Common myeloid progenitor, CD34-positive (primary cell): ENCODE results near the gene CSAD.

ENCODE experiments used
- CTCF ChIA-PET: fragments of 350-600 bp; sonication (Branson Sonifier 250); formaldehyde crosslinking; loops from one replicate; lab custom pipeline; 2021; ENCODE audit warnings: antibody characterized with exemption; lab: Charles Lee
- POLR2A ChIA-PET: fragments of 350-600 bp; sonication (Branson Sonifier 250); formaldehyde crosslinking; loops from one replicate; lab custom pipeline; 2021; ENCODE audit warnings: antibody characterized with exemption; lab: Charles Lee
- DNase-seq, 3 donors: peaks; one replicate each; pipeline versions ENCODE4 v3.0.0 to v3.0.0-alpha.2; 2013
- H3K27ac ChIP-seq, 2 experiments: 1 replicate in 1 of 2; 2 replicates in 1 of 2; pipeline ENCODE4 v1.7.0; 2013; ENCODE audit warnings: inconsistent platforms in 2 of 2, low read length in 2 of 2, mild to moderate bottlenecking in 2 of 2, low read depth in 1 of 2, moderate library complexity in 1 of 2; ENCODE audit not compliant: severe bottlenecking in 2 of 2, insufficient read depth in 1 of 2, poor library complexity in 1 of 2
- H3K27me3 ChIP-seq, 5 experiments: replicated peaks in 2 of 5; 1 replicate in 3 of 5; 2 replicates in 2 of 5; pipeline versions ENCODE4 v1.6.1 to v1.7.0; 2013; ENCODE audit warnings: low read length in 4 of 5, mild to moderate bottlenecking in 2 of 5, moderate library complexity in 2 of 5, inconsistent platforms in 1 of 5; ENCODE audit not compliant: insufficient read depth in 5 of 5, control insufficient read depth in 4 of 5
- H3K36me3 ChIP-seq, 4 experiments: 1 replicate in 2 of 4; 2 replicates in 2 of 4; pipeline versions ENCODE4 v1.6.1 to v1.7.0; 2013; ENCODE audit warnings: low read length in 3 of 4, control low read depth in 1 of 4, mild to moderate bottlenecking in 1 of 4; ENCODE audit not compliant: control insufficient read depth in 4 of 4, insufficient read depth in 4 of 4
- H3K4me1 ChIP-seq, 4 experiments: 1 replicate in 3 of 4; 2 replicates in 1 of 4; pipeline versions ENCODE4 v1.6.1 to v1.7.1; 2013; ENCODE audit warnings: low read length in 3 of 4, mild to moderate bottlenecking in 3 of 4, control low read depth in 1 of 4, inconsistent platforms in 1 of 4, moderate library complexity in 1 of 4; ENCODE audit not compliant: control insufficient read depth in 4 of 4, insufficient read depth in 4 of 4; ENCODE audit errors: control extremely low read depth in 1 of 4
- H3K4me3 ChIP-seq, 7 experiments: 1 replicate in 4 of 7; 2 replicates in 3 of 7; pipeline versions ENCODE4 v1.5.1 to v1.7.0; 2013; ENCODE audit warnings: mild to moderate bottlenecking in 7 of 7, low read length in 6 of 7, moderate library complexity in 6 of 7, inconsistent platforms in 2 of 7, low read depth in 2 of 7, control low read depth in 1 of 7; ENCODE audit not compliant: insufficient read depth in 4 of 7, control insufficient read depth in 1 of 7; ENCODE audit errors: extremely low read depth in 1 of 7
- H3K9me3 ChIP-seq, 5 experiments: 1 replicate in 4 of 5; 2 replicates in 1 of 5; pipeline versions ENCODE4 v1.6.1 to v1.7.1; 2013; ENCODE audit warnings: low read length in 4 of 5, mild to moderate bottlenecking in 2 of 5, inconsistent platforms in 1 of 5, low read depth in 1 of 5, moderate library complexity in 1 of 5; ENCODE audit not compliant: control insufficient read depth in 4 of 5, insufficient read depth in 2 of 5; ENCODE audit errors: control extremely low read depth in 1 of 5
- WGBS: methylation state at CpG from one replicate; pipeline ENCODE4 v1.1.5; 2013; ENCODE audit not compliant: insufficient coverage; 5-methylcytosine and 5-hydroxymethylcytosine counted together

CSAD gene

DNA sequence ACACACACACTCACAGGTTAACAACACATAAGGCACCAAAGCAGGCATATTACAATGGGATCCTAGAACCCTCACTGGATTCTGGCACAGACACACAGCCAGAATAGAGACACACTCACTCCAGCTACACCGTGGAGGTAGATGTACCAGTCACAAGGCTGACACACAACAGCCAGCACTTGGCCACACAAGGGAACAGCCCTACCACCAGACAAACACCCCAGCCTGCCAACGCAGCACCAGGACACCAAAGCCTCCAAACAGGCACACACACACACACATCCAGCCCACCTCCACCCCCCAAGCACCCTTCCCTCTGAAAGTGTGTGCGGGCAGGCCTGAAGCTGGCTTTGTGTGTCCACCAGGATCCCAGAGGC is 37.2 kb upstream of the CSAD start:
- no peaks in the 10 kb centered on the region for H3K27me3 ChIP-seq
- H3K4me1 ChIP-seq, result peaks cover 3 to 77% (median 68%) of the 10 kb centered on the region in 4 experiments
- POLR2A ChIA-PET, result no interaction called here

DNA sequence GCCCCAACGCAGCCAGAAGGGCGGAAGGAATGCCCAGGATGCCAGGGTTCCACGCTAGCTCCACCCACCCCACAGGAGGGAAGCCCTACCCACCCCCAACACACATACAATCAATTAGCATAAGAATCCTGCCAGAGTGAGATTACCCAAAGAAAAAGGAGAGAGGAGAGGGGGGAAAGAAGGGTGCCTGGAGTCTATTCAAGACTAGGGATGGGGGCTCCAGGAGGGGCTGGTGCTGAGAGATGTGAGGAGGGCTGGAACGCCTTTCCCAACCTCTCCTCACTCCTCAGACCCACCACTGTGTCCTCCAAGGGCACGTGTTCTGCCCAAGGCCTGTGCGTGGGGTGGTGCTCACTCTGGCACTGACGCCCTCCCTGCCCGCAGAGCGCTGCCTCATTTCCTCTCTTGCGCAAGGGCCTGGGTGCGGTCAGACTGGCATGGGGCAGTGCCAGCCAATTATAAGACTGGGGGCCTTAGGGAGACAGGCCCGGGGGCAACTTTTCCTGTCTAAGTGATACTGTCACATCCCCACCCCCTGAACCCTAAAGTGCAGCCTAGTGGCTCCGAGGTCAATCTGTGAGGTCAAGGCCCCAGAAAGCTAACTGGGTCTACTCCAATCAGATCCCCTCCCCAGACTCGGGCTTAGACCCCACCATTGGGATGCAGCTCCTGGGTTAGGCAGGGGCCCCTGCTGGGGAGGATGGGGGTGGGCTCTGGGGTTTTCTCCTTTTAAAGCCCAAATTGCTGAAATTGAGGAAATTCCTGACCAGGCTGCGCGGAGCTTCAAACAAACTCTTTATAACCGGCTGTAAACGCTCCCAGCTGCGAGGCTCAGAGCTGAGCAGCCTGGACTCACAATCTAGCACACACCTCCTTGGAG is 36.6 kb upstream of the CSAD start:
- Histone ChIP-seq H3K9me3 (no peaks in the 10 kb centered on the region), H3K36me3 (peaks cover 0 to 2% (median 0%) of the 10 kb centered on the region in 4 experiments), H3K27me3 (no peaks in the 10 kb centered on the region), H3K4me1 (peaks cover 3 to 71% (median 62%) of the 10 kb centered on the region in 4 experiments), H3K27ac (no peak overlapping the region), H3K4me3 (peak overlapping the region in 1 of 7 experiments; percentile 3)
- CTCF ChIA-PET, result interaction anchor here (1.0 to 18.0 kb wide), 9 partner anchors 9 to 105 kb away, joined by 3 to 399 read pairs (median 99); partner anchors contain the start of genes AAAS, ESPL1, MYG1 and PFDN5
- DNase-seq, result peak in 2 of 3 donors; percentile 65 to 71
- POLR2A ChIA-PET, result no interaction called here
- 28% methylated on average over 13 of the region's 19 CpGs for WGBS

More for the DNA sequence above, 37.2 kb upstream of the CSAD start:
- CTCF ChIA-PET, result interaction anchor here (1.0 to 18.0 kb wide), 5 partner anchors 17 to 91 kb away, joined by 3 to 399 read pairs (median 212); partner anchors contain the start of genes ESPL1, MYG1, PFDN5 and RARG
- H3K9me3 ChIP-seq, result no peaks in the 10 kb centered on the region
- H3K36me3 ChIP-seq, result no peaks in the 10 kb centered on the region
- H3K4me3 ChIP-seq, result no peak overlapping the region
- WGBS, result 94% methylated on average over 2 of the region's 3 CpGs
- DNase-seq, result no peak
- H3K27ac ChIP-seq, result no peak overlapping the region

DNA sequence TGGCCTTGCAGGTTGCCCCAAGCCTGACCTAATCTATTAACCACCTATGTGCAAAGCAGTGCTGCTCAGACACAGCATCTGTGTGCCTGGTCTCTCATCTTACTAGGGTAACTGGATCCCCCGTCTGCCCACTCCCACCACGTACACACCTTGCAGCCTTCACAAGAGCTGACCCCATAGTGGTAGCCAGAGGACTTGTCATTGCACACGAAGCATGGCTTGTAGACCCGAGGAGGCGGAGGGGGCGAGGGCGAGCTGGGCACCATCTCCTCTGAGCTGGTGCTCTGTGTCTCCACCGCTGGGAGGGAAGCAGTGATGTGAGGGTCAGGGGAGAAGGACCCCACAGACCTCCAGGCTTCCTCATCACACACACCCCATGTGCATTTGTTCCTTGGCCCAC is 34.8 kb upstream of the CSAD start:
- DNase-seq, result no peak
- Histone ChIP-seq H3K4me1 (peaks cover 2 to 64% (median 55%) of the 10 kb centered on the region in 4 experiments), H3K9me3 (no peaks in the 10 kb centered on the region), H3K27ac (no peak overlapping the region), H3K4me3 (no peak overlapping the region), H3K27me3 (no peaks in the 10 kb centered on the region), H3K36me3 (peaks cover 0 to 5% (median 2%) of the 10 kb centered on the region in 4 experiments)
- CTCF ChIA-PET, result interaction anchor here (0.9 to 18.0 kb wide), 11 partner anchors 15 to 130 kb away, joined by 3 to 399 read pairs (median 83); partner anchors contain the start of genes AAAS, ESPL1, MYG1 and PFDN5
- POLR2A ChIA-PET, result interaction anchor here (1.0 to 1.7 kb wide), 2 partner anchors 52 to 79 kb away, joined by 3 to 5 read pairs; partner anchors contain the start of gene ESPL1
- WGBS, result 95% methylated on average over 6 of the region's 8 CpGs

DNA sequence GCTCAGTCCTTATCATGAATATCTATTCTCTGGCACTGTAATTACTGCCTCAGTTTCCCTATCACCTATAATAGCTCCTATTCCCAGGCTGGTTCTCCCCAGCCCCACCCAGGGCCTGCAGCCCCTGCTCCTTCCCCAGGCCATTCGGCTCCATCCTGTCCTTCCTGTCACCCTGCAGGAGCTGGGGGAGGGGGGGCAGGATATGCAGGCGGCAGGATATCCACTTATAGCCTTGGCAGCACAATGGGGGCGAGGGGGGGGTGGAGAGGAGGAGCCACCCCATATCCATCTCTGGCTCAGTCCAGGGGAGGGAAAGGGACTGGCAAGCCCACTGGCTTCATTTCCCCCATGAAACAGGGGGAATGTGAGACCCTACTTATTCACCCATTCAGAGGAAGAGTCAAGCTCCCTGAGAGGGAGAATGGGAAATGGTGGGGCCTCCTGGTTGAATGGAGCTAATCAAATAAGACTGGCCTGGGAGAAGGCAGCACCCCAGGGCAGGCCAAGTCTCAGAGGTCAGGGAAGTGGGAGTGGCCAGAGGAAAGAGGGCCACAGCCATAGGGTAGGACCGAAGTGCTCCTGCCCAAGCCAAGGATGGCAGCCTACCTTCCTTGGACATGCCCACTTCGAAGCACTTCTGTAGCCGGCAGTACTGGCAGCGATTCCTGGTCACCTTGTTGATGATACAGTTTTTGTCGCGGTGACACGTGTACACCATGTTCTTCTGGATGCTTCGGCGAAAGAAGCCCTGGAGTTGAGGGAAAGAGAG is 34.1 kb upstream of the CSAD start:
- peaks cover 0 to 65% (median 54%) of the 10 kb centered on the region in 4 experiments for H3K4me1 ChIP-seq
- CTCF ChIA-PET, result interaction anchor here (1.0 to 18.0 kb wide), 14 partner anchors 8 to 149 kb away, joined by 3 to 399 read pairs (median 26); partner anchors contain the start of genes AAAS, ESPL1, MYG1 and PFDN5
- H3K27me3 ChIP-seq, result no peaks in the 10 kb centered on the region
- H3K9me3 ChIP-seq, result no peaks in the 10 kb centered on the region
- peaks cover 0 to 5% (median 2%) of the 10 kb centered on the region in 4 experiments for H3K36me3 ChIP-seq
- no peak overlapping the region for H3K27ac ChIP-seq
- 96% methylated on average over 8 of the region's 12 CpGs for WGBS
- POLR2A ChIA-PET, result interaction anchor here (1.7 kb wide), 1 partner anchor 53 kb away, joined by 5 read pairs; the partner anchor contains the start of gene ESPL1
- H3K4me3 ChIP-seq, result no peak overlapping the region
- DNase-seq, result no peak

DNA sequence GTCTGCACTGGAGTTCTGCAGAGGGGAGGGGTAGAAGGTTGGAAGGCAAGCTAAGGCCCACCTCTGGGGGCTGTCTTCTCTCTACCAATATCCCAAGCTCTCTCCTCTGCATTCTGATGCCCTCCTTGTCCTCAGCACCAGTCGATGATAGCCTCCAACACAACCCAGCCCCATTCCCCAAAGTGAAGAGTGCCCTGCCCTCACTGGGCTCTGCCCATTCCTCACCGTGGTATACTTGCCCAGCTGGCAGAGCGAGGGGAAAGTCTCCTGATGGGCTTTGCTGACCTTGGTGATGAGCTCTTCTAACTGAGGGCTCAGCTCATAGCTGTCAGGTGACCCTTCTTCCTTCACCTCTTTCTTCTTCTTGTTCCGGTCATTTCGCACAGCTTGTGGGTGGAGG is 33.5 kb upstream of the CSAD start:
- Histone ChIP-seq H3K27me3 (no peaks in the 10 kb centered on the region), H3K36me3 (peaks cover 0 to 5% (median 2%) of the 10 kb centered on the region in 4 experiments), H3K4me3 (no peak overlapping the region), H3K27ac (no peak overlapping the region), H3K4me1 (peaks cover 0 to 65% (median 52%) of the 10 kb centered on the region in 4 experiments), H3K9me3 (no peaks in the 10 kb centered on the region)
- ChIA-PET CTCF (interaction anchor here (1.0 to 18.0 kb wide), 16 partner anchors 9 to 181 kb away, joined by 3 to 399 read pairs (median 12); partner anchors contain the start of genes AAAS, ESPL1, MYG1 and PFDN5), POLR2A (interaction anchor here (1.7 kb wide), 1 partner anchor 53 kb away, joined by 5 read pairs; the partner anchor contains the start of gene ESPL1)
- no peak for DNase-seq
- WGBS, result 97% methylated on average over 5 of the region's 5 CpGs

DNA sequence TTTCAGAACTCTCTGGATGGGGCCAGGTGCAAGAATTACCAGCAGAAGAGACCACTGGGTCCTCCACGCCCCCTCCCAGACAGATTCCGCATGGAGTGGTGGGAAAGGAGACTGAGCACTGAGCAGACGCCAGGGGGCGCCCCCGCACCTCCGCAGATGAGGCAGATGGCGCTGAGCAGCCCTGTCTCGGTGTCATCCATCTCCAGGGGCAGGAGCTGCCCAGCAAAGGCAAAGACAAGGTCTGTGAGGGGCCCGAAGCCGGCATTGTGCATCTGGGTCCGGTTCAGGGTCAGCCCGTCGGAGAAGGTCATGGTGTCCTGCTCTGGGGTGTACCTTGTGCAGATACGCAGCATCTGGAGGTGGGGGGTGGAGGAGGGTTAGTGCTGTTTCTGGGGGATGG is 32.6 kb upstream of the CSAD start:
- Histone ChIP-seq H3K27me3 (no peaks in the 10 kb centered on the region), H3K4me1 (peaks cover 2 to 65% (median 55%) of the 10 kb centered on the region in 4 experiments), H3K4me3 (no peak overlapping the region), H3K36me3 (peaks cover 0 to 5% (median 2%) of the 10 kb centered on the region in 4 experiments), H3K27ac (no peak overlapping the region), H3K9me3 (no peaks in the 10 kb centered on the region)
- ChIA-PET POLR2A (interaction anchor here (0.6 to 1.0 kb wide), 2 partner anchors 38 to 327 kb away, joined by 3 read pairs; a partner anchor contains a TSS), CTCF (interaction anchor here (0.6 to 18.0 kb wide), 17 partner anchors 10 to 302 kb away, joined by 3 to 399 read pairs (median 16); partner anchors contain the start of genes AAAS, CSAD, ESPL1 and MYG1)
- peak; percentile 78 to 86 (median 82) for DNase-seq
- 9% methylated on average over 11 of the region's 14 CpGs for WGBS
